ENCODE results near the gene ARHGEF2.

GRCh38 chr1:155969377-155969791, 9.0 kb downstream of the ARHGEF2 start:
- TF ChIP-seq EZH2 (IDR thresholded peaks at IDR 0.05; ENCODE audit: borderline replicate concordance): no peak
- no peak for TF ChIP-seq CTCF (IDR thresholded peaks at IDR 0.05; ENCODE audit: poor library complexity)
- TF ChIP-seq EZH2phosphoT487 (IDR thresholded peaks at IDR 0.05; ENCODE audit: low read depth, severe bottlenecking, unreplicated experiment): no peak

Measured in hepatocyte (in vitro differentiated cells).